AG09309 (cell line): Measurements from ENCODE around the gene MRPL36.

Experiments
- DNase-seq: peaks from one replicate; pipeline ENCODE4 v3.0.0-alpha.2; 2010; ENCODE audit warnings: low read depth
- H3K4me3 ChIP-seq: 2 replicates; pipeline ENCODE4 v1.5.1; 2011; ENCODE audit warnings: mild to moderate bottlenecking, low read depth, low read length, moderate library complexity; ENCODE audit not compliant: control insufficient read depth
- TF ChIP-seq, protein P1 (sequence below): IDR thresholded peaks from 2 replicates; pipeline ENCODE4 v1.5.1; 2011; ENCODE audit warnings: mild to moderate bottlenecking, low read depth, low read length, inconsistent platforms; ENCODE audit not compliant: insufficient read depth, control insufficient read depth; ENCODE audit errors: missing control alignments

MRPL36 gene

DNA sequence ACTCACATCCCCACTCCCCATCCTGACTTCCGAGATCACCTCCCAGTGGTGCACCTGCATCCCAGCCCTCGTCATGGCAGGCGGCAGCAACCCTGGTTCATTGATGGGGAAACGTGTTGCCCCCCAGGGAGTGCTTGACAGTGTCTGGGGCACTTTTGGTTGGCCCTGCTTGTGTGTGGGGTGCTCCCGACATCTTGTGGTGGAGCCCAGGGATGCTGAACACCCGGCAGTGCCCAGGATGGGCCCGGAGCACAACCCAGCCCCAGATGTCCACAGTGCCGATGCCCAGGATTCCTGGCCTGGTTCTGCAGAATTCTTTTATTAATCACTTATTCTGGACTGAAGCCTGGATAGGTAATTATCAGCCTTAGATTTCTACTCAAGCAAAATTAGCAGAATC, 3.7 kb downstream of the MRPL36 start:
- TF ChIP-seq, protein P1, sequence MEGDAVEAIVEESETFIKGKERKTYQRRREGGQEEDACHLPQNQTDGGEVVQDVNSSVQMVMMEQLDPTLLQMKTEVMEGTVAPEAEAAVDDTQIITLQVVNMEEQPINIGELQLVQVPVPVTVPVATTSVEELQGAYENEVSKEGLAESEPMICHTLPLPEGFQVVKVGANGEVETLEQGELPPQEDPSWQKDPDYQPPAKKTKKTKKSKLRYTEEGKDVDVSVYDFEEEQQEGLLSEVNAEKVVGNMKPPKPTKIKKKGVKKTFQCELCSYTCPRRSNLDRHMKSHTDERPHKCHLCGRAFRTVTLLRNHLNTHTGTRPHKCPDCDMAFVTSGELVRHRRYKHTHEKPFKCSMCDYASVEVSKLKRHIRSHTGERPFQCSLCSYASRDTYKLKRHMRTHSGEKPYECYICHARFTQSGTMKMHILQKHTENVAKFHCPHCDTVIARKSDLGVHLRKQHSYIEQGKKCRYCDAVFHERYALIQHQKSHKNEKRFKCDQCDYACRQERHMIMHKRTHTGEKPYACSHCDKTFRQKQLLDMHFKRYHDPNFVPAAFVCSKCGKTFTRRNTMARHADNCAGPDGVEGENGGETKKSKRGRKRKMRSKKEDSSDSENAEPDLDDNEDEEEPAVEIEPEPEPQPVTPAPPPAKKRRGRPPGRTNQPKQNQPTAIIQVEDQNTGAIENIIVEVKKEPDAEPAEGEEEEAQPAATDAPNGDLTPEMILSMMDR = no peak
- no peak overlapping the region for H3K4me3 ChIP-seq
- DNase-seq = no peak

DNA sequence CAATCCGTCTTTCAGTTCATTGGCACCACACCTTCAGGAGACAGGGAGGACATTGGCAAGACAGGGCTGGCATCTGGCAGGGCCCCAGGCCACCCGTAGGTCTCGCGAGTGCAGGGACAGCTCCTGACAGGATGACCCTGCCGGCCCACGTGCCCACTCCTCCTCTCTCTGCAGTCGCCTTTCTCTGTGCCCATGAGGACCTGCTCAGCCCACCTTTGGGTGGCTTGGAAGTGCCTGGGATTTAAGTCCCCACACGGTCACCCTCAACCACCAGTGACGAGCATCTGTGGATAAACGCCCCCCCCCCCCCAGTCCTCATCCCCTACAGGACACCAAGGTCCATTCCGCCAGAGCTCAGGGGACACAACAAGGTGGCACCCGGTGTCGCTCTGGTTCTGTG, 4.1 kb downstream of the MRPL36 start:
- H3K4me3 ChIP-seq = no peak overlapping the region
- DNase-seq = no peak
- TF ChIP-seq, protein P1 = no peak

- TF ChIP-seq, protein P1 = no peak
Measured at GRCh38 chr5:1794901-1795290, 4.7 kb downstream of the MRPL36 start.

DNA sequence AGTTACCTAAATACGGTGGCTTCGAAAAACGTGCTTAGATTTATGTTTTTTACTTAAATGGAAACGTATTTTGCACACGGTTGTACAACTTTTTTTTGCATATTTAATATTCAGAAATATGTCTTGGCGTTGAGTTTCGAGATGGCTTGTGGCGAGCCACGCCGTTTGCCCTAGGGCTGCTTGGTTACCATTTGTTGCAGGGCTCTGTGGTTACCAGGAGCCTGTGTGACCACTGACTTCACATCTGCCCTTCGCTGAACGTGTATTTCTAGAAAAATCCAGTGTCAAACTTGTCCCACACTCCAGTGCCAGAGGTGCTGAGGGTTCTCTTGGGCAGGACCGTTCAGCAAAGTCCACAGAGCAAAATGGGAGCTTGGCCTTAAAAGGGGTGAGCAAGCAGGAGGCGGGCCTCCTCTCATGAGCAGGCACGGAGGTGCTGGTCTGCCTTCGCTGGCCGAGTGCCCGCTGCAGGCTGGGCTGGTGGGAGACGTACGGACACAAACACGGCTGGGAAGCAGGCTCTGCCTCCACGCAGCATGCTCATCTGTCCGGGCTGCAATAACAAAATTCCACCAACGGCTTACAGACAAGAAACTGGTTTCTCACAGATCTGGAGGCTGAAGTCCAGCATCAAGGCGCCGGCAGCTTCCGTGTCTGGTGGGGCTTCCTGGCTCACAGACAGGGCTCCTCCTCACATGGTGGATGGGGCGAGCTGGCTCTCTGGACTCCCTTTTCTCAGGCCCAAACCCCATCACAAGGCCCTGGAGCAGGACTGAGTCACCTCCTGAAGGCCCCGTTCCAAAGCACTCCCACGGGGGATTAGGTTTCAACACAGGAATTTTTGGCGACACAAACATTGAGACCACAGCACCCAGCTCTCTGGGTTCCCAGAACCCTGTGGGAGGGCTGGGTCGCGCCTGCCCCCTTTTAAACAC, 5.4 kb downstream of the MRPL36 start:
- H3K4me3 ChIP-seq = no peak overlapping the region
- TF ChIP-seq, protein P1 = no peak
- peak; percentile 31 for DNase-seq

More at GRCh38 chr5:1794901-1795290, 4.7 kb downstream of the MRPL36 start:
- no peak for DNase-seq
- no peak overlapping the region for H3K4me3 ChIP-seq

- TF ChIP-seq, protein P1 = no peak
- no peak overlapping the region for H3K4me3 ChIP-seq
- DNase-seq = no peak
Measured at GRCh38 chr5:1793301-1793740, 6.3 kb downstream of the MRPL36 start.

DNA sequence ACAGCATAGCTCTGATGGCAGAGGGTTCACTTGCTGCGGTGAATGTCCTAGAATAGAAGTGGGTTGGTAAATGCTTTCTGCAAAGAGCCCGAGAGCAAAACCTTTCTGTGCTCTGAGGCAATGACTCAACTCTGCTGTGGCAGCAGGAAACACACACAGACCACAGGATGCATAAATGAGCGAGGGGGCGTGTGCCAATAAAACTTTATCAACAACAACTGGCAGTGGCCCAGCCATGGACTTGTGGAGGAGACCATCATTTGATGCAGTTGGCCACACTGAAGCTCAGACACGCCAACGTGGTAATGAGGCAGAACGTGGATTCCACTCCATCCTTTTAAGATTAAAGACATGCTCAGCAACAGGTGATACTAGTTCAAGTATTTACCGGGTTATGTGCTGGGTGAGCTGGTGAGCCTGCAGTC, 6.8 kb downstream of the MRPL36 start:
- peak; percentile 48 for DNase-seq
- TF ChIP-seq, protein P1 = no peak
- H3K4me3 ChIP-seq = no peak overlapping the region

DNA sequence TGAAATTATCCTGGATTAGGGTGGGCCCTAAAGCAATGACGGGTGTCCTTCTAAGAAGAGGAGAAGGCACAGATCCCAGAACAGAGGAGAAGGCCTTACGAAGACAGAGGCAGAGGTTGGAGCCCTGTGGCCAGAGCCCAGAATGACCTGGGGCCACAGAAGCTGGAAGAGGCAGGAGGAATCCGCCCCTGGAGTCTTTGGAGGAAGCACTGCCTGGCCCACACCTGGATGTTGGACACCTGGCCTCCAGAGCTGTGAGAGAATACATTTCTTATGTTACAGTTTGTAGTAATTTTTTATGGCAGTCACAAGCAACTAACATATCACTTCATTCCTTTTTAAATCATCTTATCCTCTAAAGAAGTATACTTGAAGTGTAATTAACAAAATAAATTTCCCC, 8.5 kb downstream of the MRPL36 start:
- no peak overlapping the region for H3K4me3 ChIP-seq
- no peak for DNase-seq
- TF ChIP-seq, protein P1 = no peak
